ENCODE measurements around the gene ACVR2A.

- TF ChIP-seq CTCF (IDR thresholded peaks at IDR 0.05) (peak; percentile 24 to 47 (median 29)), POLR2A (IDR thresholded peaks at IDR 0.05) (no peak)
Measured at GRCh38 chr2:147843864-147844696, 749 bp upstream of the ACVR2A start.

Measured in testis (tissue), 2 donors.